ENCODE measurements around the gene SPACA6. TPM values are rescaled to one million over a fixed set of nuclear protein-coding genes. Genes with fewer than 3 reads are reported as not detected.

The SPACA6 gene
- total RNA-seq, 1 donor from 2014 or later = 7.7 TPM

DNA sequence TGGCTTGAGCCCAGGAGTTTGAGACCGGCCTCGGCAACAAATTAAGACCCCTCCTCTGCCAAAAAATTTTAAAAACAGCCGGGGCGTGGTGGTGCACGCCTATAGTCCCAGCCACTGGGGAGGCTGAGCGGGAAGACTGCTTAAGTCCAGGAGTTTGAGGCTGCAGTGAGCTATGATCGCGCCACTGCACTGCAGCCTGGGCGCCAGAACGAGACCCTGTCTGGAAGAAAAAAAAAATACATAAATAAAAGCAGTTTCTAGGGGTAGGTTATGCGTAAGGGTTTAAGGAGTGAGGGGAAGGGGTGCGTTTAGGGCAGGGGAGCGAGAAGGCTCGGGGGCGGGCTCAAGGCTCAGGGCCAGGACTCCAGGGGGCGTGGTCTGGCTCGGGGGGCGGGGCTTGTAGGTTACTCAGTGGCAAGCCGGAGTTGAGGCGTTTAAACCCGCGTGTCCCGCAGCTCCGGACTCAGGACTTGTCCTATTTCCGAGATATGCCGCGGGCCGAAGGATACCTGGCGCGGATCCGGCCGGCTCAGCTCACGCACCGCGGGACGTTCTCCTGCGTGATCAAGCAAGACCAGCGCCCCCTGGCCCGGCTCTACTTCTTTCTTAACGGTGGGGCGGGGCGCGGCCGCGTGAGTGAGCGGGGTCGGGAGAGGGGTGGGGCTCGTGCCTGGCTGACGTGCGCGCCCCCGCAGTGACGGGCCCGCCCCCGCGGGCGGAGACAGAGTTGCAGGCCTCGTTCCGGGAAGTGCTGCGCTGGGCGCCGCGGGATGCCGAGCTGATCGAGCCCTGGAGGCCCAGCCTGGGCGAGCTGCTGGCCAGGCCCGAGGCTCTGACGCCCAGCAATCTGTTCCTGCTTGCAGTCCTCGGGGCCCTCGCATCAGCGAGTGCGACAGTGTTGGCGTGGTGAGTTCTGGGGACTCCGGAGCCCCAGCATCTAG is 10.7 kb downstream of the SPACA6 start:
- peak; percentile 93 to 96 for DNase-seq (ENCODE audit: low read depth in 2 of 2)

DNA sequence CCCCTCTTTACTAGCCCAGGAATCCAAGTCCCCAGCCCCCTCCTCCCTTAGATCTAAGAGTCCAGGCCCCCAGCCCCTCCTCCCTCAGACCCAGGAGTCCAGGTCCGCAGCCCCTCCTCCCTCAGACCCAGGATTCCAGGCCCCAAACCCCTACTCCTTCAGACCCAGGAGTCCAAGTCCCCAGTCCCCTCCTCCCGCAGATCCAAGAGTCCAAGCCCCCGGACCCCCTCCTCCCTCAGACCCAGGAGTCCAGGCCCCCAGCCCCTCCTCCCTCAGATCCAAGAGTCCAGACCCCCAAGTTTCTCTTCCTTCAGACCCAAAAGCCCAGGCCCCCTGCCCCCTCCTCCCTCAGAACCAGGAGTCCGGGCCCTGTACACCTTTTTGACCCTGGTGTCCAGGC is 11.5 kb downstream of the SPACA6 start:
- no peak for DNase-seq (ENCODE audit: low read depth in 2 of 2)

DNA sequence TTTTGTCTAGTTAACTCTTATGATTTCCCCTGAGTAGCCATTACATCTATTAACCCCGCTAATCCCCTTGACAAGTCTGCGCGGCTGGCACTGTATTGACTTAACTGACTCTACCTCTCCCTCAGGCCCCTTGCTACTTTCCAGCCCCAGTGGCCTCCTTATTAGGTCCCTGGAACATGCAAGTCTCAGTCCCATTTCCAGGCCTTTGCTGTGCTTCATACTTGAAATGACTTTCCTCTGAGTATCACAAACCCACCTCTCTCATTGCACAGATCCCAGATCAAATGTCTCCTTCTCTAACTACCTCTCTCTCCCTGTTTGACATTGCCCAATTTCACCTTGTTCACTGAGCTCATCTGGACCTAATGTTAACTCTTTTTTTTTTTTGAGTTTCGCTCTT is 13.2 kb downstream of the SPACA6 start:
- DNase-seq (ENCODE audit: low read depth in 2 of 2) = no peak

DNA sequence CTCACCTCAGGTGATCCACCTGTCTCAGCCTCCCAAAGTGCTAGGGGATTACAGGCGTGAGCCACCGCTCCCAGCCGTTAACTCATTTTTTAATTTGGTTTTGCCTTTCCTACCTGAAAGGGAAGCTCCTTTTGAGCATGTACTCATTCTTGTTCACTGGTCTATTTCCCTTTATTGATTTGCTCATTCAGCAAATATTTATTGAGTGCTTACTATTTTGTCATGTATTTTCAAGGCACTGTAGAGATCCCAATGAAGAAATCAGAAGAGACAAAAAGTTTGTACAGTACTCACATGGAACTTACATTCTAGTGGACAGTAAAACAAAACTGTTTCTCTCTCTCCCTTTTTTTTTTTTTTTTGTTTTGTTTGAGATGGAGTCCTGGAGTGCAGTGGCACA is 13.8 kb downstream of the SPACA6 start:
- no peak for DNase-seq (ENCODE audit: low read depth in 2 of 2)

GRCh38 chr19:51708811-51709210 is 15.7 kb downstream of the SPACA6 start:
- DNase-seq (ENCODE audit: low read depth in 2 of 2) = no peak

DNA sequence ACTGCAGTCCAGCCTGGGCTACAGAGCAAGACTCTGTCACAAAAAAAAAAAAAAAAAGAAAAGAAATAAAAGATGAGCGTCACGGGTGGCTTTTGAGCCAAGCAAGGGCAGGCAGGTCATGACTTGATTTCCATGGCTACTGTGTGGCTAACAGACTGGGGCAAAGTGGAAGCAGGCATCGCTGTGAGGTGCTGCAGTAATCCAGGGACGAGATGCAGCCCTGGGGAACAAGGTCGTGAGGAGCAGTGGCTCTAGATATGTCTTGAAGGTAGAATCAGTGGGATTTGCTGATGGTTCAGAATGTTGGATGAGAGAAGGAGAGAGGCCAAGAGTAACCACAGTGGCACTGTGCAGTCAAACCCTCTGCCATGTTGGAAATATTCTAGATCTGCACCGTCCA is 16.4 kb downstream of the SPACA6 start:
- DNase-seq (ENCODE audit: low read depth in 2 of 2) = no peak

GRCh38 chr19:51710163-51710562 is 17.0 kb downstream of the SPACA6 start:
- no peak for DNase-seq (ENCODE audit: low read depth in 2 of 2)

DNA sequence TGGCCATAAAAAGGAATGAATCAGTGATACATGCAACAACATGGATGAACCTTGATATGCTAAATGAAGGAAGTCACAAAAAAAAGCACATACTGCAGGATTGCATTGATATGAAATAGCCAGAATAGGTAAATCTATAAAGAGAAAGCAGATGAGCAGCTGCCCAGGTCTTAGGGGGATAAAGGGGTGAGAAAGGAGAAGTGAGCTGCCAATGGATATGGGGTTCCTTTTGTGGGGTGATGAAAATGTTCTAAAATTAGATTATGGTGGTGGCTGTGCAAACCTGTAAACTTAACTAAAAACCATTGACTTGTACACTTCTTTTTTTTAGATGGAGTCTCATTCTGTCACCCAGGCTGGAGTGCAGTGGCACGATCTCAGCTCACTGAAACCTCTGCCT is 18.6 kb downstream of the SPACA6 start:
- DNase-seq (ENCODE audit: low read depth in 2 of 2) = no peak

DNA sequence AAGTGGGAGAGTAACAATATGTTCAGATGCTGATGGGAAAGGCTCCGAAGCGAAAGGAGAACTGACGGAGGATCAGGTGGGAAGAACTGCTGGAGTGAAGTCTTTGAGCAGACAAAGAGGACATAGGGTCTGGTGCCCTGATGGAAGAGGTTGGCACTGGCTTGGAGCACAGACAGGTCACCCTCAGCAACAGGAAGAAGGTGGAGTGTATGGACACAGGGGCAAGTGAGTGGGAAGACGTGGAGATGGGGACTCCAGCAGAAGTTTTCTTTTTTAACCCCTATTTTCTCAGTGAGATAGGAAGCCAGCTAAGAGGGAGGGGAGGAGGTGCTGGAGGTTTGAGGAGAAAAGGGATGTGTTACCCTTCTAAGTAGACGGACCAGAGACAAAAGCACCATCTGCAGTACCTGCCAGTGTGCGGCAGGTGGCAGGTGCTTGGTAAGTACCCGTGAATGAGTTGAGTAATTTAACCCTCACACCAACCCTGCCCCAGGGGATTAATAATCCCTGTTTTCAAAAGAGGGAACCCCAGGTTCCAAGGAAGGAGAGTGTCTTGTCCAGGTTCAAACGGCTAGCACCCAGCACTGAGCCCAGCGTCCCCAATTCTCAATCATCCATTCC is 19.4 kb downstream of the SPACA6 start:
- DNase-seq (ENCODE audit: low read depth in 2 of 2) = peak; percentile 39 to 64

GRCh38 chr19:51713319-51714285 is 20.5 kb downstream of the SPACA6 start:
- no peak for DNase-seq (ENCODE audit: low read depth in 2 of 2)

GRCh38 chr19:51714848-51715247 is 21.7 kb downstream of the SPACA6 start:
- DNase-seq (ENCODE audit: low read depth in 2 of 2) = no peak

DNA sequence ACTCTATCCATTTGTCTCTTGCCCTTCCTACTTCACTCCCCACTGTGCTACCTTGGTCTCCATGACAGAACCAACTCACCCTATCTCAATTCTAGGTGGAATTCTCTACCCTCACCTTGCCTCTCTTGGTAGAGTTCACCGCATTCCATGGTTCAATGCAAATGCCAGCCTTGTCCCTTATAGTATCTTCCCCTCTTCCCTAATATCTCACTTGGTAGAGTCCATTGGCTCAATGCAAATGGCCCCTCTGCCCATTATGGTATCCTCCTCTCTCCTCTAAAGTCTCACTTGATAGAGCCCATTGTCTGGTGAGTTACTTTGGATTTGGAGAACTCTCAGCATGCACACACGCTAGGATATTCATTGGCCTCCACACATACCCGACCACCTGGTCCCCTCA is 22.7 kb downstream of the SPACA6 start:
- DNase-seq (ENCODE audit: low read depth in 2 of 2) = no peak

GRCh38 chr19:51716925-51717324 is 23.8 kb downstream of the SPACA6 start:
- DNase-seq (ENCODE audit: low read depth in 2 of 2) = no peak

DNA sequence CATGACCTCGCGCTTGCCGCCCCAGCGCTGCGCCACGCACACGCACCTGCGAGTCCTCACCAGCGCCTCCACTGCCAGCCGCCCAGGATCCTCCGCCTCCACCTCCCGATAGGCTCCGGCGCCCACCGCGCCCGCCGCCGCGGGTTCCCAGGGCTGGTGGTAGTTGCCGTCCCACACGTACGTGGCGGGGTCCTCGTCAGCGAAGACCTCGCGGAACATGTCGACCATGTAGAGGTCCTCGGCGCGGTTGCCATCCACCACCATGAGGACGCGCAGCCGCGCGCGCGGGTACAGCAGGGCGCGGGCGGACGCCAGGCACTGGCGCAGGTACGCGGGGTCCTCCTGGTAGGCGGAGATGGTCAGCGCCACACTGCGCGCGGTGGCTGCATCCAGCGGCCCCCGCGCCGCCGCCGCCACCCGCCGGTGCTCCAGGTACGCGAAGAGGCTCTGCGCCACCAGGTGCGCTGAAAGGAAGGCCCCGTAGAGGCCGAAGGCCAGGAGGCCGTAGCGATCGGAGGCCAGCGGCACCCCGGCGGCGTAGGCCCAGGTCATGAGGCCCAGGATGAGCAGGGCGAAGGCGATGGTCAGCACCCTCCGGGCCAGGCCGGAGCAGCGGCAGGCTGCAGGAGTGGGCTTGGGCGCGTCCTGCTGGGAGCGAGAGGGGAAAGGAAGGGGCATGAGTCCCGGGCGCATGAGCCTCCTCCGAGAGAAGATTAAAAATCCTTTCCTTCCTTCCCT is 26.3 kb downstream of the SPACA6 start:
- no peak for DNase-seq (ENCODE audit: low read depth in 2 of 2)

DNA sequence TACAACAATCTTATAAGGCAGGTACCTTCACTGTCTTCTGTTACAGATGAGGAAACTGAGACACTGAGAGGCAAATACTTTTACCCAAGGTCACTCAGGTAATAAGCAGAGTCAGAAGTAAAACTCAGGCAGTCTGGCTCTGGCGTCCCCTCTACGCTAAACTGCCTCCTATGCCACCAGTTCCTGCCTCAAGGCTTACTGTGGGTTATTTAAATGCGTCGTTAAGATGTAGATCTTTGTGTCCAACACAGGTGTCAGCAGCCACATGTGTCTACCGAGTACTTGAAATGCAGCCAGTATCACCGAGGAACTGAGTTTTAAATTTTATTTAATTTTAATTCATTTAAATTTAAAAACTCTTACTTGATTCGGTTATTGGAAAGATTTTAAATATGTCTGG is 28.8 kb downstream of the SPACA6 start:
- DNase-seq (ENCODE audit: low read depth in 2 of 2) = no peak

DNA sequence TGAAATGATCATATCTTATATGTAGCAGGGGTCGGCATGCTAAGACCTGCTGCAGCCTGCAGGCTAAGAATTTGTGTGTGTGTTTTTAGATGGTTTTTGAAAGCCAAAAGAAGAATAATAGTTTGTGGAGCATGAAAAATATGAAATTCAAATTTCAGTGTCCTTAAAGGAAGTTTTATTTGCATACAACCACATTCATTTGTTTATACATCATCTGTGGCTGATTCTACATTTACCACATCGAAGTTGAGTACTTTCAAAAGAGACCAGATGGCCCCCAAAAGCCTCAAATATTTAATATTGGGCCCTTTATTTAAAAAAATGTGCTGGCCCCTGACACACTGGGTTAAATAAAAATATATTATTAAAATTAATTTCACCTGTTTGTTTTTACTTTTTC is 29.4 kb downstream of the SPACA6 start:
- DNase-seq (ENCODE audit: low read depth in 2 of 2) = no peak

DNA sequence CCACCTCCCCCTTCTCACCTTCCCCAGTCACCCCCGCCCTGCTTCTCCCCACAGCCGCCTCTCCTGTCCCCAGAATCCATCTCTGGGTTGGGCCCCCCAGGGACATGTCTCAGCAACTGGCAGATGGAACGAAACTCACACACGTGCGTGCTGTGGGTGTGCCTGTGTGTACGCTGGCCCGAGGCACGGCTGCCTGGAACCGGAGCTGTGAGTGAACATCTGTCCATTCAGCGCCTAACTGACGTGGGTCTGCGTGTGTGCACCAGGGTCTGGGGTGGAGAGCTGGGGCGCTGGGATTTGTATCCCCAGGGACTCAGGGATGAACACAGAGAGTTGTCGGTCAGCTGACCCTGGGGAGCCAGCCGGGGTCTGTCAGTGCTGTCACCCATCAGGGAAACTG is 31.4 kb downstream of the SPACA6 start:
- no peak for DNase-seq (ENCODE audit: low read depth in 2 of 2)

- peak in 1 of 2 donors; percentile 40 for DNase-seq (ENCODE audit: low read depth in 2 of 2)
These were observed 32.9 kb downstream of the SPACA6 start for GRCh38 chr19:51726049-51726448.

GRCh38 chr19:51727349-51727880 is 34.3 kb downstream of the SPACA6 start:
- DNase-seq (ENCODE audit: low read depth in 2 of 2) = peak in 1 of 2 donors; percentile 29

DNA sequence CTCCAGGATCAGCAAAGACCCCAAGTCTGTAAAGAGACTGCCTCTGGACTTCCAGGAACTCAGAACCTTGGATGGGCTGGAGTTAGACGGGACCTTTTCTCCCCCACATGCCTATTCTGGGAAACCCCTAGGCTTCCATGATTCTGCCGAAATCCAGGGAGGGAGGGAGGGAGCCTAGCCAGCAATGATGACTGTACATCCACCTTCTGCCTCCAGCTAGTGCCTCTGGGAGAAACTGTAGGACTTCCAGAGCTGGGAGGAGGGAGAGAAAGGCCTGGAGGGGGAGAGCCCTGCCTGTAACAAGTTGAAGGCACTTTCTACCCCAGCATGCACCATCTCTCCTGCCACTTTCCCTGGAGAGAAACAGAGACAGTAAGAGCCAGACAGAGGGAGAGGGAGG is 36.7 kb downstream of the SPACA6 start:
- no peak for DNase-seq (ENCODE audit: low read depth in 2 of 2)
